HepG2 (cell line): ENCODE measurements around the gene RRAD. TPM values are rescaled to one million over a fixed set of nuclear protein-coding genes. Genes with fewer than 3 reads are reported as not detected.

Experiments
- CBX5 ChIP-seq: sonication (generic); formaldehyde crosslinking; IDR thresholded peaks from 2 replicates; pipeline ENCODE4 v1.4.0; 2020; ENCODE audit warnings: missing genetic modification reagents, borderline replicate concordance
- DRAP1 ChIP-seq: IDR thresholded peaks from 2 replicates; pipeline ENCODE4 v1.6.1; 2016; ENCODE audit warnings: missing genetic modification reagents, missing compliant biosample characterization
- EEA1 ChIP-seq: sonication (generic); formaldehyde crosslinking; IDR thresholded peaks from 2 replicates; pipeline ENCODE4 v1.5.1; 2020; ENCODE audit warnings: mild to moderate bottlenecking, missing genetic modification reagents, borderline replicate concordance
- ELF3 ChIP-seq: IDR thresholded peaks from 2 replicates; pipeline ENCODE4 v1.6.1; 2016; ENCODE audit warnings: missing genetic modification reagents, missing compliant biosample characterization
- FOSL2 ChIP-seq: sonication (generic); formaldehyde crosslinking; IDR thresholded peaks from 2 replicates; pipeline ENCODE4 v1.4.0; 2020; ENCODE audit warnings: missing genetic modification reagents
- FOXM1 ChIP-seq: sonication (generic); formaldehyde crosslinking; IDR thresholded peaks from 2 replicates; pipeline ENCODE4 v1.5.0; 2020; ENCODE audit warnings: missing genetic modification reagents
- HDAC2 ChIP-seq: sonication (generic); formaldehyde crosslinking; IDR thresholded peaks from 2 replicates; pipeline ENCODE4 v1.4.0; 2020; ENCODE audit warnings: missing genetic modification reagents
- HNRNPLL ChIP-seq: fragments of 200-400 bp; formaldehyde crosslinking; IDR thresholded peaks from 2 replicates; pipeline ENCODE4 v1.6.1; 2017; ENCODE audit warnings: mild to moderate bottlenecking, low read depth, low read length; ENCODE audit not compliant: poor library complexity, severe bottlenecking
- KDM5B ChIP-seq: sonication (generic); formaldehyde crosslinking; IDR thresholded peaks from 2 replicates; pipeline ENCODE4 v1.4.0; 2020; ENCODE audit warnings: missing genetic modification reagents, mild to moderate bottlenecking, borderline replicate concordance
- LCORL ChIP-seq, 2 experiments: fragments of 450-650 bp in 1 of 2; sonication (generic) in 1 of 2; formaldehyde crosslinking in 1 of 2; IDR thresholded peaks; 2 replicates each; pipeline versions ENCODE4 v1.5.0 to v1.6.1; 2017 to 2020; ENCODE audit warnings: antibody characterized with exemption in 1 of 2, missing genetic modification reagents in 1 of 2
- SP1 ChIP-seq, 2 experiments: fragments of 450-650 bp in 1 of 2; sonication (generic) in 1 of 2; formaldehyde crosslinking in 1 of 2; IDR thresholded peaks; 2 replicates each; pipeline versions ENCODE4 v1.4.0 to v1.6.1; 2016 to 2020; ENCODE audit warnings: missing genetic modification reagents in 1 of 2
- SUZ12 ChIP-seq: fragments of 150-350 bp; IDR thresholded peaks from 2 replicates; pipeline ENCODE4 v1.6.1; 2014; ENCODE audit warnings: low read depth, low read length
- TARDBP ChIP-seq: sonication (generic); formaldehyde crosslinking; IDR thresholded peaks from 2 replicates; pipeline ENCODE4 v1.8.0; 2022; ENCODE audit warnings: mild to moderate bottlenecking, missing genetic modification reagents
- TCF7 ChIP-seq: sonication (generic); IDR thresholded peaks from 2 replicates; pipeline ENCODE4 v1.6.1; 2016; ENCODE audit warnings: antibody characterized with exemption, low read depth
- TFE3 ChIP-seq: IDR thresholded peaks from 2 replicates; pipeline ENCODE4 v1.6.1; 2016
- ZFP62 ChIP-seq: sonication (generic); formaldehyde crosslinking; IDR thresholded peaks from 2 replicates; pipeline ENCODE4 v1.4.0; 2020; ENCODE audit warnings: missing genetic modification reagents
- ZNF124 ChIP-seq: sonication (generic); formaldehyde crosslinking; IDR thresholded peaks from 2 replicates; pipeline ENCODE4 v1.4.0; 2020; ENCODE audit warnings: missing genetic modification reagents
- ZNF235 ChIP-seq: sonication (generic); formaldehyde crosslinking; IDR thresholded peaks from 2 replicates; pipeline ENCODE4 v1.8.1; 2023; ENCODE audit warnings: mild to moderate bottlenecking, missing genetic modification reagents, borderline replicate concordance
- ZNF639 ChIP-seq: conservative IDR thresholded peaks from 2 replicates; pipeline ENCODE4 v1.6.1; 2018; ENCODE audit warnings: missing genetic modification reagents
- ZNF678 ChIP-seq: sonication (generic); formaldehyde crosslinking; IDR thresholded peaks from 2 replicates; pipeline ENCODE4 v1.4.0; 2020; ENCODE audit warnings: mild to moderate bottlenecking, missing genetic modification reagents
- ZSCAN30 ChIP-seq: sonication (generic); formaldehyde crosslinking; IDR thresholded peaks from 2 replicates; pipeline ENCODE4 v1.5.0; 2020; ENCODE audit warnings: mild to moderate bottlenecking, missing genetic modification reagents
- polyA plus RNA-seq, 8 experiments: library from polyadenylated mRNA; depleted of rRNA in 3 of 8; stranded (reverse) in 7 of 8; unstranded in 1 of 8; fragments of >200 nt; fragmentation: Illumina TruSeq in 4 of 8; extraction: Trizol in 4 of 8; gene quantifications; 2 replicates each; pipeline versions ENCODE4 v1.2.1 to v1.2.3, GENCODE V29; 2011 to 2016; ENCODE audit warnings: low read depth in 4 of 8, missing spikeins in 1 of 8, mixed read lengths in 1 of 8; ENCODE audit not compliant: insufficient read depth in 1 of 8
- total RNA-seq, 5 experiments: library from RNA; depleted of rRNA; stranded (reverse); fragments of >200 nt; fragmentation: Illumina TruSeq; extraction: Trizol; gene quantifications; 2 replicates each; pipeline ENCODE4 v1.2.3, GENCODE V29; 2016; ENCODE audit warnings: low read depth in 1 of 5
- TF ChIP-seq, protein P1 (sequence below): sonication (generic); formaldehyde crosslinking; IDR thresholded peaks from 2 replicates; pipeline ENCODE4 v1.4.0; 2020; ENCODE audit warnings: missing genetic modification reagents
- TF ChIP-seq, protein P2 (sequence below): sonication (generic); formaldehyde crosslinking; IDR thresholded peaks from 2 replicates; pipeline ENCODE4 v1.8.0; 2022; ENCODE audit warnings: mild to moderate bottlenecking, missing genetic modification reagents, moderate library complexity

The RRAD gene
- total and polyA plus RNA-seq, 2 of the 13 experiments (the other 11 are each of a cell fraction or from before 2014, with no cell fraction given), result 0.80 to 1.1 TPM

- 0 out of 2 replicates have a peak, but pooled peaks have one; percentile 26 for TF ChIP-seq DRAP1 (CRISPR knock-in tag)
- TF ChIP-seq, protein P1, sequence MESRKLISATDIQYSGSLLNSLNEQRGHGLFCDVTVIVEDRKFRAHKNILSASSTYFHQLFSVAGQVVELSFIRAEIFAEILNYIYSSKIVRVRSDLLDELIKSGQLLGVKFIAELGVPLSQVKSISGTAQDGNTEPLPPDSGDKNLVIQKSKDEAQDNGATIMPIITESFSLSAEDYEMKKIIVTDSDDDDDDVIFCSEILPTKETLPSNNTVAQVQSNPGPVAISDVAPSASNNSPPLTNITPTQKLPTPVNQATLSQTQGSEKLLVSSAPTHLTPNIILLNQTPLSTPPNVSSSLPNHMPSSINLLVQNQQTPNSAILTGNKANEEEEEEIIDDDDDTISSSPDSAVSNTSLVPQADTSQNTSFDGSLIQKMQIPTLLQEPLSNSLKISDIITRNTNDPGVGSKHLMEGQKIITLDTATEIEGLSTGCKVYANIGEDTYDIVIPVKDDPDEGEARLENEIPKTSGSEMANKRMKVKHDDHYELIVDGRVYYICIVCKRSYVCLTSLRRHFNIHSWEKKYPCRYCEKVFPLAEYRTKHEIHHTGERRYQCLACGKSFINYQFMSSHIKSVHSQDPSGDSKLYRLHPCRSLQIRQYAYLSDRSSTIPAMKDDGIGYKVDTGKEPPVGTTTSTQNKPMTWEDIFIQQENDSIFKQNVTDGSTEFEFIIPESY (CRISPR knock-in tag), result peak; percentile 51; the same call in 1 of the 2 replicates
- no peak for TF ChIP-seq CBX5 (CRISPR knock-in tag)
- peak; percentile 70; the same call in 1 of the 2 replicates for TF ChIP-seq KDM5B (CRISPR knock-in tag)
- peak; percentile 22; the same call in 1 of the 2 replicates for TF ChIP-seq ELF3 (CRISPR knock-in tag)
- no peak for TF ChIP-seq SP1 (IDR thresholded peaks at IDR 0.05)
- TF ChIP-seq SP1 (CRISPR knock-in tag; IDR thresholded peaks at IDR 0.05), result no peak
- peak; percentile 16 for TF ChIP-seq HNRNPLL
- TF ChIP-seq, protein P2, sequence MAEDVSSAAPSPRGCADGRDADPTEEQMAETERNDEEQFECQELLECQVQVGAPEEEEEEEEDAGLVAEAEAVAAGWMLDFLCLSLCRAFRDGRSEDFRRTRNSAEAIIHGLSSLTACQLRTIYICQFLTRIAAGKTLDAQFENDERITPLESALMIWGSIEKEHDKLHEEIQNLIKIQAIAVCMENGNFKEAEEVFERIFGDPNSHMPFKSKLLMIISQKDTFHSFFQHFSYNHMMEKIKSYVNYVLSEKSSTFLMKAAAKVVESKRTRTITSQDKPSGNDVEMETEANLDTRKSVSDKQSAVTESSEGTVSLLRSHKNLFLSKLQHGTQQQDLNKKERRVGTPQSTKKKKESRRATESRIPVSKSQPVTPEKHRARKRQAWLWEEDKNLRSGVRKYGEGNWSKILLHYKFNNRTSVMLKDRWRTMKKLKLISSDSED (CRISPR knock-in tag), result no peak
- TF ChIP-seq ZNF678 (CRISPR knock-in tag), result 0 out of 2 replicates have a peak, but pooled peaks have one; percentile 18
- TF ChIP-seq ZNF235 (CRISPR knock-in tag), result 0 out of 2 replicates have a peak, but pooled peaks have one; percentile 32
- TF ChIP-seq ZSCAN30, result no peak
- TF ChIP-seq SUZ12, result 0 out of 2 replicates have a peak, but pooled peaks have one; percentile 12
- TF ChIP-seq FOSL2 (CRISPR knock-in tag), result peak; percentile 41; the same call in 1 of the 2 replicates
- TF ChIP-seq ZNF124, result 0 out of 2 replicates have a peak, but pooled peaks have one; percentile 70
- no peak for TF ChIP-seq TCF7
- TF ChIP-seq LCORL (IDR thresholded peaks at IDR 0.05), result no peak
- TF ChIP-seq LCORL (CRISPR knock-in tag; IDR thresholded peaks at IDR 0.05), result 0 out of 2 replicates have a peak, but pooled peaks have one; percentile 31
- TF ChIP-seq ZNF639 (CRISPR knock-in tag), result peak; percentile 52; the same call in 1 of the 2 replicates
- TF ChIP-seq ZFP62 (CRISPR knock-in tag), result no peak
- peak; percentile 55 for TF ChIP-seq TFE3 (CRISPR knock-in tag)
- TF ChIP-seq EEA1, result 0 out of 2 replicates have a peak, but pooled peaks have one; percentile 37
- peak; percentile 63; the same call in 1 of the 2 replicates for TF ChIP-seq HDAC2 (CRISPR knock-in tag)
- TF ChIP-seq FOXM1 (CRISPR knock-in tag), result no peak
- TF ChIP-seq TARDBP (CRISPR knock-in tag), result no peak
Measured at GRCh38 chr16:66894948-66895688, 30.2 kb downstream of the RRAD start (continued).
